Measurements from ENCODE around the gene UTF1. TPM values are rescaled to one million over a fixed set of nuclear protein-coding genes. Genes with fewer than 3 reads are reported as not detected.

The UTF1 gene
- total RNA-seq, 1 donor from 2014 or later = not detected

GRCh38 chr10:133249975-133250754, 20.1 kb downstream of the UTF1 start:
- Mint-ChIP-seq H3K36me3 (ENCODE audit: low read depth) (no peaks in the 10 kb centered on the region), H3K9me3 (no peaks in the 10 kb centered on the region), H3K27ac (no peak overlapping the region), H3K4me1 (peaks cover 5% of the 10 kb centered on the region), H3K27me3 (peaks cover 14% of the 10 kb centered on the region), H3K4me3 (no peak overlapping the region)
- CTCF ChIA-PET = no interaction called here
- ATAC-seq (ENCODE audit: low read depth) = no peak
- no peak for TF ChIP-seq CTCF (IDR thresholded peaks at IDR 0.05)
- POLR2A ChIA-PET = no interaction called here
- intact Hi-C loops (cut with micrococcal nuclease) = loop anchor here (10.0 kb wide), 1 partner anchor 305 kb away; the partner anchor contains the start of gene CFAP46
- no peak for DNase-seq

GRCh38 chr10:133251388-133252222, 21.6 kb downstream of the UTF1 start:
- H3K27ac Mint-ChIP-seq = no peak overlapping the region
- ATAC-seq (ENCODE audit: low read depth) (no peak), DNase-seq (no peak)
- ChIA-PET CTCF (interaction anchor here (1.0 kb wide), 1 partner anchor 108 kb away, joined by 3 read pairs; no protein-coding TSS in a partner anchor), POLR2A (no interaction called here)
- intact Hi-C loops (cut with micrococcal nuclease) = loop anchor here (10.0 kb wide), 1 partner anchor 307 kb away; the partner anchor contains the start of gene CFAP46
- peaks cover 10% of the 10 kb centered on the region for H3K27me3 Mint-ChIP-seq
- no peak overlapping the region for H3K4me3 Mint-ChIP-seq
- no peaks in the 10 kb centered on the region for H3K36me3 Mint-ChIP-seq (ENCODE audit: low read depth)
- no peaks in the 10 kb centered on the region for H3K9me3 Mint-ChIP-seq
- peaks cover 5% of the 10 kb centered on the region for H3K4me1 Mint-ChIP-seq
- TF ChIP-seq CTCF (IDR thresholded peaks at IDR 0.05) = no peak

DNA sequence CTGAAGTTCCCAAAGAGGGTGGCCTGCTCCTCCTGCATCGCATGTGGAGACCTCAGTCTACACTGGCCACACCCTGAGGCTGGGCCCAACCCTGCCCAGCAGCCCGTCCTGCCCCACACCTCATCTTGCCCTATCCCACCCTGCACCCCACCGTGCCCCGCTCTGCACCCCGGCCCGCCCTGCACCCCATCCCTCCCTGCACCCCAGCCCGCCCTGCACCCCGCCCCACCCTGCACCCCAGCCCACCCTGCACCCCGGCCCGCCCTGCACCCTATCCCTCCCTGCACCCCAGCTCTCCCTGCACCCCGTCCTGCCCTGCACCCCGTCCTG, 22.2 kb downstream of the UTF1 start:
- no peak overlapping the region for H3K4me3 Mint-ChIP-seq
- no peak for DNase-seq
- H3K36me3 Mint-ChIP-seq (ENCODE audit: low read depth) = no peaks in the 10 kb centered on the region
- H3K27ac Mint-ChIP-seq = no peak overlapping the region
- intact Hi-C loops (cut with micrococcal nuclease) = loop anchor here (10.0 kb wide), 1 partner anchor 307 kb away; the partner anchor contains the start of gene CFAP46
- POLR2A ChIA-PET = no interaction called here
- no peak for TF ChIP-seq CTCF (IDR thresholded peaks at IDR 0.05)
- CTCF ChIA-PET = interaction anchor here (1.0 kb wide), 1 partner anchor 109 kb away, joined by 3 read pairs; no protein-coding TSS in a partner anchor
- peaks cover 10% of the 10 kb centered on the region for H3K27me3 Mint-ChIP-seq
- H3K4me1 Mint-ChIP-seq = peaks cover 4% of the 10 kb centered on the region
- H3K9me3 Mint-ChIP-seq = no peaks in the 10 kb centered on the region
- ATAC-seq (ENCODE audit: low read depth) = no peak

GRCh38 chr10:133253361-133253955, 23.4 kb downstream of the UTF1 start:
- peaks cover 16% of the 10 kb centered on the region for H3K4me1 Mint-ChIP-seq
- ChIA-PET CTCF (no interaction called here), POLR2A (no interaction called here)
- H3K4me3 Mint-ChIP-seq = no peak overlapping the region
- peaks cover 10% of the 10 kb centered on the region for H3K27me3 Mint-ChIP-seq
- no peaks in the 10 kb centered on the region for H3K9me3 Mint-ChIP-seq
- DNase-seq = no peak
- no peak for ATAC-seq (ENCODE audit: low read depth)
- no peaks in the 10 kb centered on the region for H3K36me3 Mint-ChIP-seq (ENCODE audit: low read depth)
- intact Hi-C loops (cut with micrococcal nuclease) = loop anchor here (10.0 kb wide), 1 partner anchor 309 kb away; the partner anchor contains the start of gene CFAP46
- no peak for TF ChIP-seq CTCF (IDR thresholded peaks at IDR 0.05)
- H3K27ac Mint-ChIP-seq = no peak overlapping the region

Measured in activated B cell treated with CpG ODN at 0.5 μM for 24 hours (primary cell).